Measurements from ENCODE around the gene INSRR. TPM values are rescaled to one million over a fixed set of nuclear protein-coding genes. Genes with fewer than 3 reads are reported as not detected.

The INSRR gene
- total RNA-seq (2022; extraction: Qiagen RNA extraction) = not detected in 5 replicates

GRCh38 chr1:156858959-156859522 lies at the start of gene INSRR:
Gene INSRR (minus strand): TSS chr1:156859117. CDS start chr1:156858621, 496 bp downstream.

GRCh38 chr1:156893048-156893953 lies 34.4 kb upstream of the INSRR start, which contains the start of gene PEAR1:
Gene PEAR1 (plus strand): TSS chr1:156893718. CDS start chr1:156903927, 10,209 bp downstream.

GRCh38 chr1:156860628-156861423 lies 1.9 kb upstream of the INSRR start, which contains the start of gene NTRK1:
Gene NTRK1 (plus strand): TSS chr1:156860865. CDS start chr1:156860935, 70 bp downstream.

GRCh38 chr1:156816561-156817328 lies 42.2 kb downstream of the INSRR start, which contains the start of gene SH2D2A:
Gene SH2D2A (minus strand): TSS chr1:156816848. CDS start chr1:156816708, 140 bp downstream.

Other genes with a start within 250 kb of the INSRR start
- 0.14 to 0.47 TPM (median 0.20 TPM) in 5 replicates for gene HAPLN2, start 239.7 kb downstream of the INSRR start, total RNA-seq (2022; extraction: Qiagen RNA extraction)
- 0.12 to 0.13 TPM in 2 of 5 replicates, not detected in the others for gene BCAN, start 217.0 kb downstream of the INSRR start, total RNA-seq (2022; extraction: Qiagen RNA extraction)
- 1.0 to 1.5 TPM (median 1.2 TPM) in 5 replicates for gene NES, start 181.7 kb downstream of the INSRR start, total RNA-seq (2022; extraction: Qiagen RNA extraction)
- gene CRABP2, start 153.5 kb downstream of the INSRR start, total RNA-seq (2022; extraction: Qiagen RNA extraction) = 7.2 to 12.0 TPM (median 7.8 TPM) in 5 replicates
- 22.7 to 26.6 TPM (median 25.3 TPM) in 5 replicates for gene METTL25B, start 130.6 kb downstream of the INSRR start, total RNA-seq (2022; extraction: Qiagen RNA extraction)
- 37.3 to 57.8 TPM (median 43.3 TPM) in 5 replicates for gene ISG20L2, start 130.4 kb downstream of the INSRR start, total RNA-seq (2022; extraction: Qiagen RNA extraction)
- gene MRPL24, start 118.0 kb downstream of the INSRR start, total RNA-seq (2022; extraction: Qiagen RNA extraction) = 166 to 208 TPM (median 194 TPM) in 5 replicates
- gene HDGF, start 107.4 kb downstream of the INSRR start, total RNA-seq (2022; extraction: Qiagen RNA extraction) = 410 to 475 TPM (median 429 TPM) in 5 replicates
- gene PRCC, start 91.6 kb downstream of the INSRR start, total RNA-seq (2022; extraction: Qiagen RNA extraction) = 69.9 to 79.4 TPM (median 75.6 TPM) in 5 replicates
- 3.0 to 3.8 TPM (median 3.7 TPM) in 5 replicates for gene SH2D2A, start 42.3 kb downstream of the INSRR start, total RNA-seq (2022; extraction: Qiagen RNA extraction)
- 0.09 to 0.25 TPM (median 0.18 TPM) in 5 replicates for gene NTRK1, start 1.7 kb upstream of the INSRR start, total RNA-seq (2022; extraction: Qiagen RNA extraction)
- gene PEAR1, start 34.6 kb upstream of the INSRR start, total RNA-seq (2022; extraction: Qiagen RNA extraction) = 5.9 to 7.6 TPM (median 6.4 TPM) in 5 replicates
- 0.05 to 0.23 TPM (median 0.17 TPM) in 5 replicates for gene LRRC71, start 61.5 kb upstream of the INSRR start, total RNA-seq (2022; extraction: Qiagen RNA extraction)
- 16.0 to 18.6 TPM (median 17.6 TPM) in 5 replicates for gene ARHGEF11, start 186.6 kb upstream of the INSRR start, total RNA-seq (2022; extraction: Qiagen RNA extraction)
- not detected in 5 replicates for gene ETV3L, start 240.7 kb upstream of the INSRR start, total RNA-seq (2022; extraction: Qiagen RNA extraction)